Activated CD4-positive, CD25-positive, alpha-beta regulatory T cell (primary cell): ENCODE data around the gene SMIM13.
A peak's percentile ranks its signal among the peaks of the same experiment; 100 is the strongest.

ENCODE experiments used
- DNase-seq, 4 experiments: peaks; one replicate each; lab custom pipeline; 2025; lab: John Stamatoyannopoulos, UW

The SMIM13 gene

GRCh38 chr6:11093626-11094410, at the start of gene SMIM13:
Gene SMIM13, plus strand, starts transcription at chr6:11093834. Its CDS starts 480 bp downstream, at chr6:11094314.
- DNase-seq, result peak; percentile 89 to 92 (median 91)

GRCh38 chr6:11043961-11044711, 49.5 kb upstream of the SMIM13 start, which contains the start of gene ELOVL2:
Gene ELOVL2, minus strand, starts transcription at chr6:11044305. Its CDS starts 75 bp downstream, at chr6:11044230.
- DNase-seq, result no peak

GRCh38 chr6:11044712-11045167, 48.9 kb upstream of the SMIM13 start:
- DNase-seq, result no peak

- DNase-seq, result no peak
Measured at GRCh38 chr6:11050731-11051130, 42.9 kb upstream of the SMIM13 start.

GRCh38 chr6:11053307-11053706, 40.3 kb upstream of the SMIM13 start:
- DNase-seq, result no peak

- no peak for DNase-seq
Measured at GRCh38 chr6:11054722-11055121, 38.9 kb upstream of the SMIM13 start.

- no peak for DNase-seq
Measured at GRCh38 chr6:11055127-11055627, 38.5 kb upstream of the SMIM13 start.

- DNase-seq, result no peak
Measured at GRCh38 chr6:11056871-11057270, 36.8 kb upstream of the SMIM13 start.

GRCh38 chr6:11058406-11058805, 35.2 kb upstream of the SMIM13 start:
- no peak for DNase-seq

- no peak for DNase-seq
Measured at GRCh38 chr6:11062083-11062482, 31.6 kb upstream of the SMIM13 start.

- no peak for DNase-seq
Measured at GRCh38 chr6:11062715-11063114, 30.9 kb upstream of the SMIM13 start.

- DNase-seq, result no peak
Measured at GRCh38 chr6:11064836-11065235, 28.8 kb upstream of the SMIM13 start.

GRCh38 chr6:11065436-11066202, 28.0 kb upstream of the SMIM13 start:
- DNase-seq, result no peak

- DNase-seq, result no peak
Measured at GRCh38 chr6:11066505-11067347, 26.9 kb upstream of the SMIM13 start.

GRCh38 chr6:11067348-11067747, 26.3 kb upstream of the SMIM13 start:
- no peak for DNase-seq

GRCh38 chr6:11069760-11070159, 23.9 kb upstream of the SMIM13 start:
- no peak for DNase-seq

GRCh38 chr6:11072101-11072500, 21.5 kb upstream of the SMIM13 start:
- no peak for DNase-seq

GRCh38 chr6:11076540-11076939, 17.1 kb upstream of the SMIM13 start:
- DNase-seq, result no peak

GRCh38 chr6:11078266-11078665, 15.4 kb upstream of the SMIM13 start:
- no peak for DNase-seq

GRCh38 chr6:11080296-11080695, 13.3 kb upstream of the SMIM13 start:
- DNase-seq, result no peak

GRCh38 chr6:11083491-11083890, 10.1 kb upstream of the SMIM13 start:
- no peak for DNase-seq
